ENCODE data around the gene NRCAM.

The NRCAM gene

GRCh38 chr7:108231221-108231620 lies 225.0 kb downstream of the NRCAM start:
- ChIA-PET POLR2A (no interaction called here), CTCF (interaction anchor here (0.6 kb wide), 1 partner anchor 229 kb away, joined by 3 read pairs; no protein-coding TSS in a partner anchor)
- no peak for TF ChIP-seq ZNF335 (tag by site-specific recombination; conservative IDR thresholded peaks at IDR 0.05)
- no peak for TF ChIP-seq ZNF600 (tag by site-specific recombination; IDR thresholded peaks at IDR 0.05)
- TF ChIP-seq INSM2 (tag by site-specific recombination; IDR thresholded peaks at IDR 0.05): no peak
- TF ChIP-seq GFI1B (tag by site-specific recombination; IDR thresholded peaks at IDR 0.05): no peak
- TF ChIP-seq GLIS2 (tag by site-specific recombination; IDR thresholded peaks at IDR 0.05): no peak
- TF ChIP-seq ZNF639 (tag by site-specific recombination; IDR thresholded peaks at IDR 0.05): no peak
- no peak for TF ChIP-seq ZNF2 (tag by site-specific recombination; IDR thresholded peaks at IDR 0.05)
- TF ChIP-seq ZBTB49 (tag by site-specific recombination; IDR thresholded peaks at IDR 0.05; ENCODE audit: low read depth): no peak
- no peak for TF ChIP-seq PRDM4 (tag by site-specific recombination; IDR thresholded peaks at IDR 0.05)
- TF ChIP-seq OSR2 (tag by site-specific recombination; IDR thresholded peaks at IDR 0.05): no peak
- TF ChIP-seq ZNF529 (tag by site-specific recombination; IDR thresholded peaks at IDR 0.05; ENCODE audit: insufficient replicate concordance): no peak
- TF ChIP-seq ZNF580 (tag by site-specific recombination; IDR thresholded peaks at IDR 0.05): no peak
- no peak for TF ChIP-seq HIC1 (tag by site-specific recombination; IDR thresholded peaks at IDR 0.05)
- TF ChIP-seq ZBTB6 (tag by site-specific recombination; IDR thresholded peaks at IDR 0.05): no peak
- TF ChIP-seq SP2 (tag by site-specific recombination; IDR thresholded peaks at IDR 0.05): no peak
- TF ChIP-seq PRDM2 (tag by site-specific recombination; IDR thresholded peaks at IDR 0.05; ENCODE audit: borderline replicate concordance): no peak

More at GRCh38 chr7:108231221-108231620, 225.0 kb downstream of the NRCAM start:
- no peak overlapping the region for H3K4me3 ChIP-seq (ENCODE audit: low read depth, low read length)
- no peaks in the 10 kb centered on the region for H3K9me3 ChIP-seq (ENCODE audit: control insufficient read depth, insufficient read depth, low read depth, low read length)
- H3K4me1 ChIP-seq (ENCODE audit: control insufficient read depth, insufficient read depth, low read length): no peaks in the 10 kb centered on the region
- no peak overlapping the region for H3K27ac ChIP-seq (ENCODE audit: extremely low read depth, low read depth, low read length)
- H3K36me3 ChIP-seq (ENCODE audit: control insufficient read depth in 2 of 2, insufficient read depth in 1 of 2, low read length in 2 of 2): no peaks in the 10 kb centered on the region
